Dedifferentiated amniotic fluid mesenchymal stem cell (primary cell): Measurements from ENCODE around the gene P2RY4.
"Not testable (repeated sequence)": the region's sequence is repeated elsewhere in the genome, so short reads cannot be mapped to it uniquely, and the experiment has no call there.

ENCODE experiments used
- DNase-seq: peaks from one replicate; pipeline ENCODE4 v3.0.0-alpha.2; 2016; ENCODE audit errors: extremely low spot score

P2RY4 gene

DNA sequence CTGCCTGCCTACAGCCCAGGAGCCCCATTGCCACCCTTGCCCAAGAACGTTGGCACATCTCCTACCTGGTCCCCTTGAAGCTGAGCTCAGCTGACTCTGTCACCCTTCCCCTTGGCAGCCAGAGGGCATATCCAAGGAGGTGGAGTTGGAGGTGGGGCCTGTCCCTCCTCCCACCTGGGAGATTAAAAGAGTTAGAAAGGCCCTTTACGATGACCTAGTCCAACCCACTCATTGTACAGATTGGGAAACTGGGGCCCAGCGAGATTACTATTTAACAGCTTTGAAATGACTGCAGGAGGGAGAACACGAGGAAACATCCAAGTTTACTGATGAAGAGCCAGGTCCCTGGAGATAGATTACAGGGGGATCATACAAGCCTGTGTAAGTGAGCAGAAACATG lies at the start of gene P2RY4:
P2RY4 (minus strand) TSS at position 101 of the 400 bp plus-strand sequence. CDS start 580 bp downstream, outside the sequence.
- no peak for DNase-seq

GRCh38 chrX:70301716-70302115 lies 41.7 kb upstream of the P2RY4 start:
- DNase-seq = no peak

DNA sequence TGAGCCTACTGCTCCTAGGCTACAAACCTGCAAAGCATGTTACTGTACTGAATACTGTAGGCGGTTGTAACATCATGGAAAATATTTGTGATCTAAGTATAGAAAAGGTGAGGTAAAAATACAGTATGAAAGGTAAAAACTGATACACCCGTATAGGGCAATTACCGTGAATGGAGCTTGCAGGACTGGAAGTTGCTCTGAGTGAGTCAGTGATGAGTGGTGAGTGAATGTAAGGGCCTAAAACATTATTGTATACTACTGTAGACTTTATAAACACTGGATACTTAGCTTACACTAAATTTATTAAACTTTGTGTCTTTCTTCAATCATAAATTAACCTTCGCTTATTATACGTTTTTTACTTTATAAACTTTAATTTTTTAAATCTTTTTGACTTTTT lies 33.6 kb upstream of the P2RY4 start:
- no peak for DNase-seq

- no peak for DNase-seq
These were observed 32.8 kb upstream of the P2RY4 start for GRCh38 chrX:70292788-70293187.

GRCh38 chrX:70289793-70290770 lies 30.1 kb upstream of the P2RY4 start, which contains the start of the genes KIF4A and PDZD11:
TSS of gene KIF4A (plus strand) at chrX:70290104. CDS start at chrX:70290459, 355 bp downstream.
TSS of gene PDZD11 (minus strand) at chrX:70289927. CDS start at chrX:70289341, 586 bp downstream.
- DNase-seq = peak; percentile 61

GRCh38 chrX:70289168-70289792 lies 29.3 kb upstream of the P2RY4 start:
- DNase-seq = no peak

GRCh38 chrX:70281951-70282350 lies 21.9 kb upstream of the P2RY4 start, which contains the start of gene RAB41:
TSS of gene RAB41 (plus strand) at chrX:70282172. CDS start at chrX:70282218, 46 bp downstream.
- DNase-seq = no peak

DNA sequence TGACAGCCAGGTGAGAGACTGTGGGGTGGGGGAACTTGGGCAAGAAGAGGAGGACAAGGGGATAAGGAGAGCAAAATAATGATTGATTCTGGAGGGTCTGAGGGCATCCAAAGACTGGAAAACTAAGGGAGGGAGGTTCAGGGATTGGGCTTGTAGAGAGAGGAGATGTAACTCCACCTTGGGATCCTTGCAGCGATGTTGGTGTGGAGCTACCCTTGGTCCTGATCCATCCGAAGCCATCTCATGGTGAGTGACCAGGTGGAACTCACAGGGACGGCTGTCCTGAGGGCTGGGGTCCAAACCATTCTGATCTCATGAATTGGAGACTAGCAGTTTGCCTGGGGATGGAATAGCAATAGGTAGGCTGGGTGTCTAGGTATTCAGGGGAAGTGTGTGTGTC lies 20.6 kb upstream of the P2RY4 start:
- no peak for DNase-seq

GRCh38 chrX:70279081-70279480 lies 19.1 kb upstream of the P2RY4 start:
- DNase-seq = no peak

DNA sequence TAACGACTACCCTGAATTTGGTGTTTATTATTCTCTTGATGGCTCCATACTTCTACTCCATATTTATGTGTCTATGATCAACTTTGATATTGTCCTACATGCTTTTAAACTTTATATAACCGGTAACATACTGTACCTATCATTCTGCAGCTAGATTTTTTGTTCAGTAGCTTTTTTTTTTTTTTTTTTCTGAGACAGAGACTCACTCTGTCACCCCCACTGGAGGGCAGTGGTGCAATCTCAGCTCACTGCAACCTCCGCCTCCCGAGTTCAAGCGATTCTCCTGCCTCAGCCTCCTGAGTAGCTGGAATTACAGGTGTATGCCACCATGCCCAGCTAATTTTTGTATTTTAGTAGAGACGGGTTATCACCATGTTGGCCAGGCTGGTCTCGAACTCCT lies 14.0 kb upstream of the P2RY4 start:
- not testable (repeated sequence) for DNase-seq

GRCh38 chrX:70268034-70268433 lies 8.0 kb upstream of the P2RY4 start, which contains the start of gene ARR3:
TSS of gene ARR3 (plus strand) at chrX:70268334. CDS start at chrX:70269386, 1,052 bp downstream.
- no peak for DNase-seq

DNA sequence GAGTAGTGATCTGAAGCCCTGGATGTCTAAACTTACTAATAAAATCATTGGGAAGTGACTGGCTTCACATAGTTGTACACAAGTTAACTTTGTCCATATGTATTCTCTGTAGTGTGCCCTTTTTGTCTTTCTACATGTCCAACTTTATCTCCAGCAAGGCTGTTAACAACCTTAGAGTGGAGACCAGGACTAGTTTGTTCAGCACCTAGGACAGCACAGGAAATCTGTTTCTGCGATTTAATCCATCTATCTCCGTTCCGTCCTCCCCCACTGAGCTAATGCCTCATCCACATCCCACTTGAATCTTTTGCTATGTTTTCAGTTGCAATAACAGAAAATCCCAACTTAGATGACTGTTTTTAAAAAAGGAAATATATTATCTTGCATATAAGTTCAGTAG lies 4.8 kb upstream of the P2RY4 start:
- DNase-seq = no peak

GRCh38 chrX:70262952-70263567 lies 3.1 kb upstream of the P2RY4 start:
- DNase-seq = no peak

- DNase-seq = no peak
These were observed 2.3 kb downstream of the P2RY4 start for GRCh38 chrX:70257423-70258288.

DNA sequence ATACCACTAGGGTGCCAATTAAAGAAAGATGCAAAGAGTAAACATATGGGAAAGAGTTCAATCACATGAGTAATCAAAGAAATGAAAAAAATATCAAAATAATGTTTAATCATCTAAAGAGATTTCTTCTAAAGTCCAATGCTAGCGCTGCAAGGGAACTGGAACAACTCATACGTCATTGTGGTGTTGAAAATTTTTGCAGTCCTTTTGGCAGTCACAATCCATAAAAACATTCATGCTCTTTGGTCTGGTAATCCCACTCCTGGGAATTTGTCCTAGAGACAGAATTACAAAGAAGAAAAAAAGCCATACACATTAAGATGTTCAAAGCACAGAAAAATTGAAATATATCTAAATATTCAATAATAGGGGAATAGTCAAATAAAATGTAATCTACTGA lies 4.6 kb downstream of the P2RY4 start:
- DNase-seq = no peak

DNA sequence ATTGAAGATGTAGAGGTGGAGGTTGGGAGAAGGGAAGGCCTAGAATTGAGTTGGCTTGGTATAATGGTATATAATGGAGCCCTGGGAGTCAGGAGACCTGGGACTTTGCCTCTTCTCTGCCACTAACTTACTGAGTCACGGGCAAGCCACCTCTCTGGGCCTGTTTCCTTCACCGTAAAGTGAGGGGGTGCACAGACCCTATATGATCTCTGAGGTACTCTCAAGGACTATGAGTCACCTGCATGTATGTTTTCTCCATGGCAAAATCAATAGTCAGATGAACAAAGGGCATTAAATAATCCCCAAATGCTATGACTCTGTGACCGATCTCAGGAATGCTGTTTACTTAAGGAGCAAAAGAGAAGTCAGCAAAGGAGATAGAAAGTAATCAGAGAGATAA lies 5.1 kb downstream of the P2RY4 start:
- DNase-seq = no peak

GRCh38 chrX:70254063-70254400 lies 6.0 kb downstream of the P2RY4 start:
- no peak for DNase-seq

DNA sequence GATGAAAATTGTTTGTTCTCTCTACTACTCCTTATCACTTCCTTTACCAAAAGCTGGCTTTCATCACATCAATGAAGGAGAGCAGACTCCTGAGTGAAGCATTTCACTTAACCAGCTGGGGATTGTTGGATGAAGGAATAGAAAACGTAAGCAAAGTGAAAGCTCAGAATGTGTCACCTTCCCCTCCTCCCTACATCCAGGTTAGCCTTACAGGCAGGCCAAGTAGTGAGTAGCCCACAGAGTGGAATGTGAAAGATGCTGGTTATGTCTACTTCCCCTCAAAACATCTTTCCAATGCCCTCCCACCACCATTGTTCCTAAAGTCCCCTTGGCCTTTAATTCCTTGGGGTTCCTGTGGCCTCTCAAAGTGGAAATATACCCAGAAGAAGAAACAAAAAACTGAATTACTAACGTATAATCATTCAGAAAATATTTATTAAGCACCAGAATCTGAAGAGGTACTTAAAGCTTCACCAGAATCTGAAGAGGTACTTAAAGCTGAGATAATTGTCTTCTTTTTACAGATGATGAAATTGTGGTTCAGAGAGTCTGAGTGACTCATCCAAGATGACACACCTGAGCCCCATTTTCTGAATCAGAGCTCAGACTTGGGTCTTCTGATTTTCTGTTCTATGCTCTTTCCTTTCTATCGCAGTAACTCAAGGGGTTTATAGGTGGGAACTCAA lies 6.5 kb downstream of the P2RY4 start:
- DNase-seq = no peak

GRCh38 chrX:70252491-70252890 lies 7.5 kb downstream of the P2RY4 start:
- DNase-seq = no peak

DNA sequence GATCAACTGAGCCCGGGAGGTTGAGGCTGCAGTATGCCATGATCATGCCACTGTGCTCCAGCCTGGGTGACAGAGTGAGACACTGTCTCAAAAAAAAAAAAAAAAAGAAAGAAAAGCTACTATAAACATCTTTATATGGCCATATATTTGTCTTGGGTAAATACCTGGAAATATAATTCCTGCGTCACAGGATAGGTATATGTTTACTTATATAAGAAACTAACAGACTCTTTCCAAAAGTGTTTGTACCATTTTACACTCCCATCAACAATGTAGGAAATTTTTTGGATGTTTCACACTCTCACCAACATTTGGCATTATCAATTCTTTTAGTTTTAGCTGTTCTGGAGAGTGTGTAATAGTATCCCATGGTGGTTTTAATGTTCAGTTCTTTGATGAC lies 12.8 kb downstream of the P2RY4 start:
- DNase-seq = no peak

- no peak for DNase-seq
These were observed 15.1 kb downstream of the P2RY4 start for GRCh38 chrX:70244881-70245280.
